ENCODE results near the gene EDDM3A. TPM values are rescaled to one million over a fixed set of nuclear protein-coding genes. Genes with fewer than 3 reads are reported as not detected.
"Not testable (repeated sequence)": the region's sequence is repeated elsewhere in the genome, so short reads cannot be mapped to it uniquely, and the experiment has no call there.

Gene EDDM3A
- total RNA-seq, 2 experiments from 2014 or later, result not detected

GRCh38 chr14:20734430-20734806 is 11.3 kb upstream of the EDDM3A start:
- no peaks in the 10 kb centered on the region for H3K4me1 Mint-ChIP-seq (ENCODE audit: low read depth)
- H3K27me3 Mint-ChIP-seq (ENCODE audit: low read depth), result no peaks in the 10 kb centered on the region
- intact Hi-C loops (cut with micrococcal nuclease), result no loop called here
- H3K4me3 Mint-ChIP-seq, result no peak overlapping the region
- H3K9me3 Mint-ChIP-seq, result no peaks in the 10 kb centered on the region
- CTCF ChIA-PET, result interaction anchor here (1.3 to 1.4 kb wide), 2 partner anchors 11 to 236 kb away, joined by 3 read pairs; partner anchors contain the start of gene EDDM3A
- H3K36me3 Mint-ChIP-seq (ENCODE audit: low read depth), result no peaks in the 10 kb centered on the region
- no peak for DNase-seq
- H3K27ac Mint-ChIP-seq, result no peak overlapping the region

- H3K36me3 Mint-ChIP-seq (ENCODE audit: low read depth); H3K9me3 Mint-ChIP-seq; H3K4me1 Mint-ChIP-seq (ENCODE audit: low read depth); DNase-seq; H3K27ac Mint-ChIP-seq; H3K27me3 Mint-ChIP-seq (ENCODE audit: low read depth); H3K4me3 Mint-ChIP-seq; CTCF ChIA-PET; intact Hi-C loops (cut with micrococcal nuclease): not testable (repeated sequence)
Observed at GRCh38 chr14:20738292-20738691, 7.4 kb upstream of the EDDM3A start.

GRCh38 chr14:20742132-20742531 is 3.6 kb upstream of the EDDM3A start:
- Mint-ChIP-seq H3K36me3 (ENCODE audit: low read depth) (no peaks in the 10 kb centered on the region), H3K9me3 (no peaks in the 10 kb centered on the region), H3K27me3 (ENCODE audit: low read depth) (no peaks in the 10 kb centered on the region), H3K27ac (no peak overlapping the region), H3K4me3 (no peak overlapping the region), H3K4me1 (ENCODE audit: low read depth) (no peaks in the 10 kb centered on the region)
- intact Hi-C loops (cut with micrococcal nuclease), result no loop called here
- CTCF ChIA-PET, result no interaction called here
- DNase-seq, result no peak

- Mint-ChIP-seq H3K27me3 (ENCODE audit: low read depth) (no peaks in the 10 kb centered on the region), H3K4me1 (ENCODE audit: low read depth) (no peaks in the 10 kb centered on the region), H3K9me3 (no peaks in the 10 kb centered on the region), H3K36me3 (ENCODE audit: low read depth) (no peaks in the 10 kb centered on the region), H3K4me3 (no peak overlapping the region), H3K27ac (no peak overlapping the region)
- CTCF ChIA-PET, result no interaction called here
- intact Hi-C loops (cut with micrococcal nuclease), result no loop called here
- no peak for DNase-seq
Observed at GRCh38 chr14:20743556-20743955, 2.1 kb upstream of the EDDM3A start.

- DNase-seq, result no peak
- CTCF ChIA-PET, result interaction anchor here (0.9 kb wide), 1 partner anchor 11 kb away, joined by 3 read pairs; no protein-coding TSS in a partner anchor
- Mint-ChIP-seq H3K27ac (no peak overlapping the region), H3K4me3 (no peak overlapping the region), H3K27me3 (ENCODE audit: low read depth) (peaks cover 4% of the 10 kb centered on the region), H3K36me3 (ENCODE audit: low read depth) (no peaks in the 10 kb centered on the region), H3K9me3 (peaks cover 3% of the 10 kb centered on the region), H3K4me1 (ENCODE audit: low read depth) (no peaks in the 10 kb centered on the region)
- intact Hi-C loops (cut with micrococcal nuclease), result no loop called here
Observed at GRCh38 chr14:20746566-20746965, 879 bp downstream of the EDDM3A start.

- Mint-ChIP-seq H3K4me3 (no peak overlapping the region), H3K9me3 (peaks cover 16% of the 10 kb centered on the region), H3K36me3 (ENCODE audit: low read depth) (peaks cover 2% of the 10 kb centered on the region), H3K4me1 (ENCODE audit: low read depth) (no peaks in the 10 kb centered on the region), H3K27me3 (ENCODE audit: low read depth) (peaks cover 9% of the 10 kb centered on the region), H3K27ac (no peak overlapping the region)
- DNase-seq, result no peak
- intact Hi-C loops (cut with micrococcal nuclease), result no loop called here
- CTCF ChIA-PET, result interaction anchor here (0.7 kb wide), 2 partner anchors 31 to 312 kb away, joined by 3 to 4 read pairs; no protein-coding TSS in a partner anchor
Observed at GRCh38 chr14:20748439-20748838, 2.8 kb downstream of the EDDM3A start.

DNA sequence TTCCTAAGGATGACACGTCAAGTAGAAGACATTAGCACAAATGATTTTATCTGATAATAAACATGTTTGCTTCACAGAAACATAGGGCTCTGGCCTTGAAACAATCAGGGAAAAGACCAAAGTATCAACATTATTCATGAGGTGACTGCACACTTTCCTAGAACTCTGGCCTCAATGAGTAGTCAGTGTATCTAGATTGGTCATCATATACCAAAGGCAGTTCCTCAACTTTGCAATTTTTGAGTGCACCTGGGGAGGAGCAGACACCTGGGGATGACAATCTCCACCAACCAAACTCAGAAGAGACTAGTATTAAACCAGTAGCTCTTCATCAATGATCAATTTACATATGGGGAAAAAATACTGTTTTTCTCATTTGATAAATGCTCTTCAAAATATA is 4.5 kb downstream of the EDDM3A start:
- DNase-seq, result no peak
- intact Hi-C loops (cut with micrococcal nuclease), result no loop called here
- Mint-ChIP-seq H3K27ac (no peak overlapping the region), H3K4me1 (ENCODE audit: low read depth) (no peaks in the 10 kb centered on the region), H3K9me3 (peaks cover 16% of the 10 kb centered on the region), H3K4me3 (no peak overlapping the region), H3K36me3 (ENCODE audit: low read depth) (peaks cover 2% of the 10 kb centered on the region), H3K27me3 (ENCODE audit: low read depth) (peaks cover 9% of the 10 kb centered on the region)
- CTCF ChIA-PET, result interaction anchor here (0.6 kb wide), 1 partner anchor 542 kb away, joined by 3 read pairs; no protein-coding TSS in a partner anchor

GRCh38 chr14:20751963-20752562 is 6.4 kb downstream of the EDDM3A start:
- H3K9me3 Mint-ChIP-seq, result peaks cover 16% of the 10 kb centered on the region
- H3K27me3 Mint-ChIP-seq (ENCODE audit: low read depth), result peaks cover 9% of the 10 kb centered on the region
- CTCF ChIA-PET, result interaction anchor here (0.7 kb wide), 1 partner anchor 384 kb away, joined by 4 read pairs; no protein-coding TSS in a partner anchor
- intact Hi-C loops (cut with micrococcal nuclease), result no loop called here
- H3K4me1 Mint-ChIP-seq (ENCODE audit: low read depth), result no peaks in the 10 kb centered on the region
- no peak overlapping the region for H3K4me3 Mint-ChIP-seq
- H3K27ac Mint-ChIP-seq, result peak overlapping the region; percentile 69
- peaks cover 2% of the 10 kb centered on the region for H3K36me3 Mint-ChIP-seq (ENCODE audit: low read depth)
- DNase-seq, result no peak

DNA sequence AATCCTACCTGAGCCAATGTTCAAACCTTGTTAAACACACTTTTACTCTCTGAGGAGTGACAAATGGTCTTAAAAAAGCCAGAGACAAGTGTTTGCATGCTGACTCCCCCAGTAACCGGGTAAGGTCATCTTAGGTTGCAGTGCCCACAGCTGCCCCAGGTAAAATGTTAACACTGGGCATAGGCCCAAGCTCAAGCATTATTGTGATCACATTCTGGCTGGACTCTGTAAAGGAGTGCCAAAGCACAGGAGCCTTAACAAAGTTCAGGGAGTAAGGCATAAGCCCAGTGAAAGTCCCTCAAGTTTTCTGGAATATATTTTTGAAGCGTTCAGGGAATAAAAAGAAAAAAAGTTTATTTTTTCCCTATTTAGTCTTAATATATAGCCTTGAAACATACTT is 8.6 kb downstream of the EDDM3A start:
- CTCF ChIA-PET, result no interaction called here
- Mint-ChIP-seq H3K9me3 (peaks cover 16% of the 10 kb centered on the region), H3K4me3 (no peak overlapping the region), H3K27me3 (ENCODE audit: low read depth) (peaks cover 9% of the 10 kb centered on the region), H3K36me3 (ENCODE audit: low read depth) (peaks cover 2% of the 10 kb centered on the region), H3K27ac (no peak overlapping the region), H3K4me1 (ENCODE audit: low read depth) (no peaks in the 10 kb centered on the region)
- no peak for DNase-seq
- intact Hi-C loops (cut with micrococcal nuclease), result no loop called here

- no peak for DNase-seq
- intact Hi-C loops (cut with micrococcal nuclease), result no loop called here
- CTCF ChIA-PET, result interaction anchor here (0.7 kb wide), 1 partner anchor 24 kb away, joined by 3 read pairs; no protein-coding TSS in a partner anchor
- H3K27ac Mint-ChIP-seq, result no peak overlapping the region
- H3K9me3 Mint-ChIP-seq, result peaks cover 16% of the 10 kb centered on the region
- peaks cover 2% of the 10 kb centered on the region for H3K36me3 Mint-ChIP-seq (ENCODE audit: low read depth)
- H3K4me3 Mint-ChIP-seq, result no peak overlapping the region
- H3K4me1 Mint-ChIP-seq (ENCODE audit: low read depth), result no peaks in the 10 kb centered on the region
- peaks cover 7% of the 10 kb centered on the region for H3K27me3 Mint-ChIP-seq (ENCODE audit: low read depth)
Observed at GRCh38 chr14:20755037-20755436, 9.3 kb downstream of the EDDM3A start.

DNA sequence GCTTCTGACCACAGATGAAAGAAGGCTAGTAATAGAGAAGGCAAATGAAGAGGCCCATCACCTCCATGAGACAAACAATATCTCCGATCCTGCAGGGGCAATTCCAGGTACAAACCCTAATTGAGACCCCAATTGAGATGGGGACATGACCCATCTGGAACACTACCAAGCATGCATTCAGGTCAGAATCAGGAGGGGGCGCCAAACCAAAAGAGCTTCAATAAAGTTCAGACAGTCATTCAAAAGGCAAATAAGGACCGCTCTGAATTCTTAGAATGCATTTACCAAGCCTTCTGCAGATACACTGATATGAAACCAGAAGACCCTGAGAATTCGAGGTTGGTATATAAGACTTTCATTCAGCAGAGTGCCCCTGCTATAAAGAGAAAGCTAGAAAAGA is 12.3 kb downstream of the EDDM3A start:
- Mint-ChIP-seq H3K36me3 (ENCODE audit: low read depth) (no peaks in the 10 kb centered on the region), H3K4me1 (ENCODE audit: low read depth) (no peaks in the 10 kb centered on the region), H3K4me3 (no peak overlapping the region), H3K9me3 (peaks cover under 1% of the 10 kb centered on the region), H3K27ac (no peak overlapping the region), H3K27me3 (ENCODE audit: low read depth) (no peaks in the 10 kb centered on the region)
- CTCF ChIA-PET, result interaction anchor here (0.6 to 1.4 kb wide), 10 partner anchors 11 to 214 kb away, joined by 3 to 4 read pairs (median 3); partner anchors contain the start of gene EDDM3B
- peak; percentile 62 for DNase-seq
- intact Hi-C loops (cut with micrococcal nuclease), result loop anchor here (1.0 to 2.0 kb wide), 2 partner anchors 61 to 97 kb away; no protein-coding TSS in a partner anchor

DNA sequence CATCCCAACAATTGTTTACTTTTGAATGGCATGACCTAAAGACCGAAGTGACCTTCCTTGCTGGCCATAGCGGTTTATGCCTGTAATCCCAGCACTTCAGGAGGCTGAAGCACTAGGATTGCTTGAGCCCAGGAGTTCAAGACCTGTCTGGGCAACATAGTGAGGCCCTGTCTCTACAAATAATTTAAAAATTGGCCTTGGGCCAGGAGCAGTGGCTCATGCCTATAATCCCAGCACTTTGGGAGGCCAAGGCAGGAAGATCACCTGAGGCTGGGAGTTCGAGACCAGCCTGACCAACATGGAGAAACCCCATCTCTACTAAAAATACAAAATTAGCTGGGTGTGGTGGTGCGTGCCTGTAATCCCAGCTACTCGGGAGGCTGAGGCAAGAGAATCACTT is 13.8 kb downstream of the EDDM3A start:
- DNase-seq; H3K36me3 Mint-ChIP-seq (ENCODE audit: low read depth); H3K9me3 Mint-ChIP-seq; H3K27ac Mint-ChIP-seq; H3K27me3 Mint-ChIP-seq (ENCODE audit: low read depth); CTCF ChIA-PET; H3K4me3 Mint-ChIP-seq; H3K4me1 Mint-ChIP-seq (ENCODE audit: low read depth): not testable (repeated sequence)
- intact Hi-C loops (cut with micrococcal nuclease), result loop anchor here (2.0 kb wide), 1 partner anchor 63 kb away; no protein-coding TSS in a partner anchor

GRCh38 chr14:20760950-20761349 is 15.3 kb downstream of the EDDM3A start:
- H3K4me1 Mint-ChIP-seq (ENCODE audit: low read depth), result no peaks in the 10 kb centered on the region
- H3K36me3 Mint-ChIP-seq (ENCODE audit: low read depth), result no peaks in the 10 kb centered on the region
- peak; percentile 14 for DNase-seq
- no peak overlapping the region for H3K4me3 Mint-ChIP-seq
- no peaks in the 10 kb centered on the region for H3K9me3 Mint-ChIP-seq
- intact Hi-C loops (cut with micrococcal nuclease), result loop anchor here (5.0 kb wide), 1 partner anchor 211 kb away; no protein-coding TSS in a partner anchor
- CTCF ChIA-PET, result no interaction called here
- H3K27ac Mint-ChIP-seq, result no peak overlapping the region
- H3K27me3 Mint-ChIP-seq (ENCODE audit: low read depth), result no peaks in the 10 kb centered on the region
